ENCODE measurements around the gene CXCL10.

GRCh38 chr4:76022677-76023076 is 620 bp downstream of the CXCL10 start:
- no peak for TF ChIP-seq REST (IDR thresholded peaks at IDR 0.05; ENCODE audit: low read depth)
- no peak for TF ChIP-seq TCF12 (IDR thresholded peaks at IDR 0.05; ENCODE audit: low read depth)
- TF ChIP-seq CREB1 (IDR thresholded peaks at IDR 0.05; ENCODE audit: low read depth): no peak
- no peak for TF ChIP-seq EP300 (IDR thresholded peaks at IDR 0.05; ENCODE audit: borderline replicate concordance)
- TF ChIP-seq RAD21 (IDR thresholded peaks at IDR 0.05; ENCODE audit: low read depth): no peak
- TF ChIP-seq NFIC (IDR thresholded peaks at IDR 0.05): no peak
- TF ChIP-seq TAF1 (IDR thresholded peaks at IDR 0.05; ENCODE audit: low read depth): no peak
- TF ChIP-seq EGR1 (IDR thresholded peaks at IDR 0.05): no peak
- no peak for TF ChIP-seq YY1 (IDR thresholded peaks at IDR 0.05; ENCODE audit: low read depth)
- no peak for TF ChIP-seq FOXM1 (IDR thresholded peaks at IDR 0.05; ENCODE audit: borderline replicate concordance, low read depth)
- no peak for TF ChIP-seq USF1 (IDR thresholded peaks at IDR 0.05)
- no peak for TF ChIP-seq CEBPB (IDR thresholded peaks at IDR 0.05)

Data from Ishikawa (cell line).